HepG2 (cell line): ENCODE data around the gene DSCAML1. TPM values are rescaled to one million over a fixed set of nuclear protein-coding genes. Genes with fewer than 3 reads are reported as not detected.

Experiments
- ATAC-seq: fragments of 200-7000 bp; cut with Tn5 transposase; 3 replicates; pipeline ENCODE4 v1.9.1; 2020; ENCODE audit warnings: mild to moderate bottlenecking, moderate library complexity
- BruUV-seq: library from RNA; stranded (reverse); fragments of 400-500 nt; replicated peaks from 2 replicates; lab custom pipeline; 2021; lab: Mats Ljungman, UMichigan
- CTCF ChIA-PET: fragments of 300-600 bp; formaldehyde crosslinking; extraction: SDS; loops from one replicate; lab custom pipeline; 2021; ENCODE audit warnings: low total read pairs, inconsistent platforms, low intra/inter-chr PET ratio; lab: Yijun Ruan, JAX
- POLR2A ChIA-PET: fragments of 350-600 bp; sonication (Branson Sonifier 250); formaldehyde crosslinking; loops from one replicate; lab custom pipeline; 2020; ENCODE audit warnings: antibody characterized with exemption, inconsistent platforms; lab: Yijun Ruan, JAX
- DNase-seq: peaks from one replicate; pipeline ENCODE4 v3.0.0-alpha.2; 2015; ENCODE audit warnings: low spot score
- FAIRE-seq: peaks from 3 replicates; lab custom pipeline; 2011; peaks lifted over from hg19 to GRCh38; lab: Jason Lieb, UNC
- H2AFZ ChIP-seq: one replicate; pipeline ENCODE4 v1.6.1; 2011; ENCODE audit warnings: low read length, inconsistent platforms
- H3K27ac ChIP-seq: fragments of 300-600 bp; 3 replicates; pipeline ENCODE4 v1.8.0; 2011; ENCODE audit warnings: mixed run types, mild to moderate bottlenecking, mixed read lengths, low read length, inconsistent platforms; ENCODE audit not compliant: insufficient read depth; ENCODE audit errors: extremely low read length
- H3K27me3 ChIP-seq, 2 experiments: fragments of 200-600 bp in 1 of 2; 2 replicates in 1 of 2; 3 replicates in 1 of 2; pipeline versions ENCODE4 v1.6.0 to v1.8.0; 2011; ENCODE audit warnings: low read length in 2 of 2, mild to moderate bottlenecking in 2 of 2, moderate library complexity in 2 of 2, inconsistent platforms in 1 of 2; ENCODE audit not compliant: insufficient read depth in 2 of 2, control insufficient read depth in 1 of 2
- H3K36me3 ChIP-seq, 2 experiments: fragments of 200-600 bp in 1 of 2; replicated peaks in 1 of 2; 2 replicates in 1 of 2; 3 replicates in 1 of 2; pipeline versions ENCODE4 v1.5.1 to v1.8.0; 2011; ENCODE audit warnings: low read length in 2 of 2, inconsistent platforms in 1 of 2; ENCODE audit not compliant: insufficient read depth in 2 of 2, control insufficient read depth in 1 of 2
- H3K4me1 ChIP-seq: 2 replicates; pipeline ENCODE4 v1.5.1; 2012; ENCODE audit warnings: low read length, inconsistent platforms; ENCODE audit not compliant: insufficient read depth
- H3K4me2 ChIP-seq: 2 replicates; pipeline ENCODE4 v1.6.0; 2011; ENCODE audit warnings: low read depth, low read length, inconsistent platforms
- H3K4me3 ChIP-seq, 3 experiments: fragments of 200-600 bp in 1 of 3; sonication (generic), shearing (Covaris generic) in 1 of 3; replicated peaks in 1 of 3; 2 replicates each; pipeline ENCODE4 v1.5.1; 2011 to 2016; ENCODE audit warnings: low read length in 3 of 3, inconsistent platforms in 2 of 3, low read depth in 2 of 3, mild to moderate bottlenecking in 2 of 3, control low read depth in 1 of 3, mixed read lengths in 1 of 3; ENCODE audit not compliant: insufficient read depth in 1 of 3
- H3K79me2 ChIP-seq: one replicate; pipeline ENCODE4 v1.6.1; 2011; ENCODE audit warnings: low read length, inconsistent platforms; ENCODE audit not compliant: insufficient read depth
- H3K9ac ChIP-seq: 2 replicates; pipeline ENCODE4 v1.6.0; 2011; ENCODE audit warnings: mild to moderate bottlenecking, low read depth, low read length, inconsistent platforms; ENCODE audit not compliant: insufficient read depth
- H3K9me3 ChIP-seq: 2 replicates; pipeline ENCODE4 v1.5.1; 2012; ENCODE audit warnings: mild to moderate bottlenecking, low read length
- H4K20me1 ChIP-seq: 2 replicates; pipeline ENCODE4 v1.6.0; 2011; ENCODE audit warnings: inconsistent platforms, mild to moderate bottlenecking, low read length, moderate library complexity; ENCODE audit not compliant: insufficient read depth
- CENPT ChIP-seq: sonication (generic); formaldehyde crosslinking; IDR thresholded peaks from 2 replicates; pipeline ENCODE4 v1.8.0; 2022; ENCODE audit warnings: low read depth, mild to moderate bottlenecking, moderate library complexity, missing genetic modification reagents
- ZBTB39 ChIP-seq: sonication (generic); formaldehyde crosslinking; IDR thresholded peaks from 2 replicates; pipeline ENCODE4 v1.5.0; 2020; ENCODE audit warnings: missing genetic modification reagents
- ZNF780A ChIP-seq: sonication (generic); formaldehyde crosslinking; IDR thresholded peaks from 2 replicates; pipeline ENCODE4 v1.8.0; 2022; ENCODE audit warnings: mild to moderate bottlenecking, missing genetic modification reagents, moderate library complexity
- WGBS: methylation state at CpG from one replicate; pipeline ENCODE4 v1.1.6; 2017; ENCODE audit warnings: low lambda C conversion rate; 5-methylcytosine and 5-hydroxymethylcytosine counted together
- in situ Hi-C: cut with HindIII; loops from 2 replicates; pipeline ENCODE4 v1.10.0; 2017; ENCODE audit warnings: low pct_unique_long_range_greater_than_20kb; ENCODE audit not compliant: extremely low pct_ligation_motif_present
- intact Hi-C: fragments of 100-400 bp; cut with micrococcal nuclease; formaldehyde crosslinking; loops from one replicate; pipeline ENCODE4 v1.10.0; 2022; ENCODE audit not compliant: unreplicated experiment
- polyA plus RNA-seq, 8 experiments: library from polyadenylated mRNA; depleted of rRNA in 3 of 8; stranded (reverse) in 7 of 8; unstranded in 1 of 8; fragments of >200 nt; fragmentation: Illumina TruSeq in 4 of 8; extraction: Trizol in 4 of 8; gene quantifications; 2 replicates each; pipeline versions ENCODE4 v1.2.1 to v1.2.3, GENCODE V29; 2011 to 2016; ENCODE audit warnings: low read depth in 4 of 8, missing spikeins in 1 of 8, mixed read lengths in 1 of 8; ENCODE audit not compliant: insufficient read depth in 1 of 8
- total RNA-seq, 5 experiments: library from RNA; depleted of rRNA; stranded (reverse); fragments of >200 nt; fragmentation: Illumina TruSeq; extraction: Trizol; gene quantifications; 2 replicates each; pipeline ENCODE4 v1.2.3, GENCODE V29; 2016; ENCODE audit warnings: low read depth in 1 of 5
- TF ChIP-seq, protein P1 (sequence below): sonication (generic); formaldehyde crosslinking; IDR thresholded peaks from 2 replicates; pipeline ENCODE4 v1.4.0; 2020; ENCODE audit warnings: missing genetic modification reagents
- TF ChIP-seq, protein P2 (sequence below): sonication (generic); formaldehyde crosslinking; IDR thresholded peaks from 2 replicates; pipeline ENCODE4 v1.8.1; 2022; ENCODE audit warnings: low read depth, mild to moderate bottlenecking, missing genetic modification reagents

The DSCAML1 gene
- total and polyA plus RNA-seq, 2 of the 13 experiments (the other 11 are each of a cell fraction or from before 2014, with no cell fraction given) = 0.29 to 0.40 TPM

DNA sequence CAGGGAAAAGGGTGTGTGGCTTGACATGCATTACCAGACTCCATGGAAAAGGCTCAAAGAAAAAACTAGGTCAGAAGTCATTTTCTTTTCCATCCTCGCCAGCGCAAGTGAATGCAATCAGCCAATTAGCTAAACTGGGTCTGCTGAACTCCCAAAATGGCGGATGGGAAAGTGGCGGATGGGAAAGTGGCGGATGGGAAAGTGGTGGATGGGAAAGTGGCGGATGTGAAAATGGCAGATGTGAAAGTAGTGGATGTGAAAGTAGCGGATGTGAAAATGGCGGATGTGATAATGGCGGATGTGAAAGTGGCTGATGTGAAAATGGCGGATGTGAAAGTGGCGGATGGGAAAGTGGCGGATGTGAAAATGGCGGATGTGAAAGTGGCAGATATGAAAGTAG is 311.0 kb downstream of the DSCAML1 start:
- FAIRE-seq (no peak), DNase-seq (no peak), ATAC-seq (no peak)
- no peaks in the 10 kb centered on the region for H3K4me1 ChIP-seq
- H2AFZ ChIP-seq = no peak overlapping the region
- POLR2A ChIA-PET = no interaction called here
- no TSS peak for BruUV-seq
- no peaks in the 10 kb centered on the region for H4K20me1 ChIP-seq
- no peak overlapping the region for H3K9ac ChIP-seq
- 87% methylated on average over 13 of the region's 13 CpGs for WGBS
- H3K36me3 ChIP-seq = no peaks in the 10 kb centered on the region
- no peaks in the 10 kb centered on the region for H3K79me2 ChIP-seq
- in situ Hi-C loops = no loop called here
- H3K4me3 ChIP-seq = no peak overlapping the region
- H3K27ac ChIP-seq = no peak overlapping the region
- H3K27me3 ChIP-seq = peaks cover 6 to 40% of the 10 kb centered on the region in 2 experiments
- no peak for TF ChIP-seq CENPT
- TF ChIP-seq ZBTB39 = no peak
- TF ChIP-seq, protein P1, sequence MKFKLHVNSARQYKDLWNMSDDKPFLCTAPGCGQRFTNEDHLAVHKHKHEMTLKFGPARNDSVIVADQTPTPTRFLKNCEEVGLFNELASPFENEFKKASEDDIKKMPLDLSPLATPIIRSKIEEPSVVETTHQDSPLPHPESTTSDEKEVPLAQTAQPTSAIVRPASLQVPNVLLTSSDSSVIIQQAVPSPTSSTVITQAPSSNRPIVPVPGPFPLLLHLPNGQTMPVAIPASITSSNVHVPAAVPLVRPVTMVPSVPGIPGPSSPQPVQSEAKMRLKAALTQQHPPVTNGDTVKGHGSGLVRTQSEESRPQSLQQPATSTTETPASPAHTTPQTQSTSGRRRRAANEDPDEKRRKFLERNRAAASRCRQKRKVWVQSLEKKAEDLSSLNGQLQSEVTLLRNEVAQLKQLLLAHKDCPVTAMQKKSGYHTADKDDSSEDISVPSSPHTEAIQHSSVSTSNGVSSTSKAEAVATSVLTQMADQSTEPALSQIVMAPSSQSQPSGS = no peak
- TF ChIP-seq ZNF780A (CRISPR knock-in tag) = no peak
- TF ChIP-seq, protein P2, sequence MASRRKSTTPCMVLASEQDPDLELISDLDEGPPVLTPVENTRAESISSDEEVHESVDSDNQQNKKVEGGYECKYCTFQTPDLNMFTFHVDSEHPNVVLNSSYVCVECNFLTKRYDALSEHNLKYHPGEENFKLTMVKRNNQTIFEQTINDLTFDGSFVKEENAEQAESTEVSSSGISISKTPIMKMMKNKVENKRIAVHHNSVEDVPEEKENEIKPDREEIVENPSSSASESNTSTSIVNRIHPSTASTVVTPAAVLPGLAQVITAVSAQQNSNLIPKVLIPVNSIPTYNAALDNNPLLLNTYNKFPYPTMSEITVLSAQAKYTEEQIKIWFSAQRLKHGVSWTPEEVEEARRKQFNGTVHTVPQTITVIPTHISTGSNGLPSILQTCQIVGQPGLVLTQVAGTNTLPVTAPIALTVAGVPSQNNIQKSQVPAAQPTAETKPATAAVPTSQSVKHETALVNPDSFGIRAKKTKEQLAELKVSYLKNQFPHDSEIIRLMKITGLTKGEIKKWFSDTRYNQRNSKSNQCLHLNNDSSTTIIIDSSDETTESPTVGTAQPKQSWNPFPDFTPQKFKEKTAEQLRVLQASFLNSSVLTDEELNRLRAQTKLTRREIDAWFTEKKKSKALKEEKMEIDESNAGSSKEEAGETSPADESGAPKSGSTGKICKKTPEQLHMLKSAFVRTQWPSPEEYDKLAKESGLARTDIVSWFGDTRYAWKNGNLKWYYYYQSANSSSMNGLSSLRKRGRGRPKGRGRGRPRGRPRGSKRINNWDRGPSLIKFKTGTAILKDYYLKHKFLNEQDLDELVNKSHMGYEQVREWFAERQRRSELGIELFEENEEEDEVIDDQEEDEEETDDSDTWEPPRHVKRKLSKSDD = no peak
- TF ChIP-seq, all 625 proteins: peak for 0
- intact Hi-C loops = no loop called here
- no peak overlapping the region for H3K4me2 ChIP-seq
- H3K9me3 ChIP-seq = no peaks in the 10 kb centered on the region
- CTCF ChIA-PET = no interaction called here
